NCI-H345 treated with DMSO at 0.1 percent for 48 hours (cell line): ENCODE measurements around the gene DPYSL5.

Experiments used
- DNase-seq: peaks from one replicate; lab custom pipeline; 2025; ENCODE audit not compliant: unreplicated experiment; lab: John Stamatoyannopoulos, UW

Gene DPYSL5

DNA sequence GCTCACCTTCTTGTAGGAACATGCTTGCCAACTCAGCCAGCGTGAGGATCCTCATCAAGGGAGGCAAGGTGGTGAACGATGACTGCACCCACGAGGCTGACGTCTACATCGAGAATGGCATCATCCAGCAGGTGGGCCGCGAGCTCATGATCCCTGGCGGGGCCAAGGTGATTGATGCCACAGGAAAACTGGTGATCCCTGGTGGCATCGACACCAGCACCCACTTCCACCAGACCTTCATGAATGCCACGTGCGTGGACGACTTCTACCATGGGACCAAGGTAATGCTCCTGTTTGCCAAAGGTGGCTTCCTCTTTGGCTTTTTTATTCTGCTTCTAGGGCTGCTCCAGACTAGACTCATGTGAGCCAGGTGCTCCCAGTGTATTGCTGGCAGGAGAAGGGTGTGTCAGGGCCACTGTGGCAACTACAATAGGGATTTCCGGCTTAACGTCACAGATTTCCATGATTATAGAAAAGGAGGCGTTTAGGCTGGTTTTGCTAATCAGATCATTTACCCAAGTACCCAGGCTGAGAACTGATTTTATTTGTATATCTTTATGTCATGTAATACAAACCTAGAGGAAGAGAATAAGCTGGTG, 50.6 kb downstream of the DPYSL5 start:
- DNase-seq = no peak

DNA sequence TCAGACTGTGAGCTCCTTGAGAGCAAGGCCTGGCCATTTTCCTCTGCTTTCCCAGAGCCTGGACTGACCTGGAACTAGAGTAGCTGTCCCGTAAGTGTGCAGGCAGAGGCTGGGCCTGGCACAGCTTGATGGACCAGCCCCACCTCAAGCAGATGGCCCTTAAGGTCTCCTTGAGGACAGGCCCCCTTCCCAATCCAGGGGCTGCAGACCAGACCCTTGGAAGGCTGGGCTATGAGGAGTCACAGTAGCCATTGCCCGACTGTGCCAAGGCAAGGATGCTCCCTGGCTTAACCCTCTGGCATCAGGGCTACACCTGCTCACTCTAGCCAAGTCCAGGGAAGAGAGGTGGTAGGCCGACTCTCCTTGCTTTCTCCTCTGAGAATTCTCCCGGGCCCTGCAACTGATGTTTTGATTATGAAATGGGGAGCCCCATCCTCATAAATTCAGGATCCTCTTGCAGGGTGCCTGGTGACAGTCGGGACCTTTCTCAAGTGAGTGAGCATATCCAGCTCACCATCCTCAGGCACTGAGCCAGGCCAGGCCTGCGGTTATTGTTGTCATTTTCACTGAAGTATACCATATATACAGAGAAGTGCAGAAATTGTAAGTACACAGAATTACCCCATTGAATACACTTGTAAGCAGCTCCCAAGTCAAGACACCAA, 51.7 kb downstream of the DPYSL5 start:
- DNase-seq = no peak

DNA sequence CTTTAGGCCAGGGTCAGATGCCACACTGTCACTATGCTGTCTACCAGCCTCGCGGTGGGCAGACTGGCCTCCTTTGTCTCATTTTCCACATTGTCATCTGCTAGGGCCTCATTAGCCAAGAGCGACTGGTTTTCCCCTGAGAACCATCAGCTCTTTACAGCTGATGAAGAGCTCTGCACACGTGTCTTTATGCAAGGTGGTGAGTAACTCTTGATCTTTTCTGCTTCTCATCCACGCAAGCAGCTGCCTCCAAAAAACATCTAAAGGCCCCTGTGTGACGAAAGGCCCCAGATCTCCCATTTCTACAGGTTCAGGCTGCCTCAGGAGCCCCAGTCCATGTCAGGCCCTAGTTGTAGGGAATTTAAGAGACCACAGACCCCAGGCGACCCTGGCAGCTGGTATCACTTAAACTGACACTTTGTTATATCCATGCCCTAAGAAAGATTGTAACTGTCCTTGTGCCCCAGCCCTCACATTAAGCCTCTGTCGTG, 52.9 kb downstream of the DPYSL5 start:
- DNase-seq = peak; percentile 38

DNA sequence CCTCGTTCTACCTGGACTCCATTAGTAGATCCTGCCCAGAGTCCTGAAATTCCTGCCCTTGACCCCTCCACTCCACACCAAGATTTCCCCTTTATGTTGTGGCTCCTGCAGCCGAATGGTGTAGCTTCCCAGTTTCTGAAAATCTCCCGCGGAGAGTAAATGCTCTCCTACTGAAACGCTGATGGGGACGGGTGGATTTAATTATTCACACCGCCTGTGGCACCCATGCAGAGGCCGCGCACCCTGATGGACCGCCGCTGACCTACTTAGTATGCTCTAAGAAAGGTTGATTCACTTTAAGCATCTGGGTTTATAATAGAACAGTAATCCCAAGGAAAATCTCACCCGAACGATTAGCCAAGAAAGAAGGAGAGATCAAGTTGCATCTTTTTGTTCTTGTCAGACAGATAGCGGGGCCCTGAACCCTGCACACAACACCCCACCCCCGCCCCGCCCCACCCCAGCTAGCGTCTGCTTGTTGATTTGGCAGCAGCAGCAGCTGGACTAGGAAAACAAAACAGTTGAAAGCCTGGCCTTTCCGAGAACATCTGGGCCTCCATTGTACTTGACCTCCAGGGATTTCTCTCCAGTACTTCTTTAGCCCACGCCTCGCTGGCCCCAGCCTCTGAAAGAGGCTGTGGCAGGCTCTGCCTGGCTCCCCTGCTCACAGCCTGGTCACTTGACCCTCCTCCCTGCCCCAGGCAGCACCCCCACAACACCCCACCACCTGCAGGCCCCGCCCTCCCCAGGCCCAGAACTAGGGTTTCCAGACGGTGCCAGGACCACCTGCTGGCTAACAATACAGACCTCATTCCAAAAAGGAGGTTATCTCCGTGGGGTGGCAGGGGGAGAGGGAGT, 53.6 kb downstream of the DPYSL5 start:
- peak; percentile 74 for DNase-seq

DNA sequence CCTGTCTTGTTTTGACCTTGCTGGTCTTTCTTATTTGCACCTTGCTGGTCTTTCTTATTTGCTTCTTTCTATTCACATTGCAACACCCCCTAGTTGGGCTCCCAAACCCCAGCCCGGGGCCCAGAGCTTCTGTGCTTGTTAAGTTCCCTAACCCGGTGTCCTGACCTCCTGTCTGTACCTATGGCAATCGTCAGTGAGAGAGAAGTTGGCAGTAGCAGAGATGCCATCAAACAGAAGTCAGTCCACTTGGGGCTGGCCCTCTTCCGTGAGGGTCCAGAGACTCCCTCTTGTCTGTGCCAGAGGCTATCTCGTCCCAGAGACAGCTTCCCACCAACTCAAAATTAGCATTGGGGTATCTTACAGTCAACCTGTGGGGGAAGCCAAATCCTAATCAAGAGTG, 55.7 kb downstream of the DPYSL5 start:
- no peak for DNase-seq

DNA sequence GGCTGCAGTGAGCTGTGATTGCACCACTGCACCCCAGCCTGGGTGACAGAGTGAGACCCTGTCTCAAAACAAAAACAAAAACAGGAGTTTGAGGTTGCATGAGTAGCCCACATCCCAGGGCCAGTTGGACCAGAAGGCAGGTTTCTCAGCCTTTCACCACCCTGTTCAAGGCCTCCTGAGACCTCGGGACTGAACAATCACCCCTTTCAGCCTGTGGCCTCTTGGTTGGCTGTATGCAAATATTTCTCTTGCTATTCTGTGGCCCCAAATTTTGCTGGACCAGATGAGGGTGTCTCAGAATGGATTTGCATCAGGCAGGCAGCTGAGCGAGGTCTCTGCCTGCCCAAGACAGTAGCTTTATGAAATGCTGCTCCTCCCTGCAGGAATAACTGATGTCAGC, 56.9 kb downstream of the DPYSL5 start:
- no peak for DNase-seq

DNA sequence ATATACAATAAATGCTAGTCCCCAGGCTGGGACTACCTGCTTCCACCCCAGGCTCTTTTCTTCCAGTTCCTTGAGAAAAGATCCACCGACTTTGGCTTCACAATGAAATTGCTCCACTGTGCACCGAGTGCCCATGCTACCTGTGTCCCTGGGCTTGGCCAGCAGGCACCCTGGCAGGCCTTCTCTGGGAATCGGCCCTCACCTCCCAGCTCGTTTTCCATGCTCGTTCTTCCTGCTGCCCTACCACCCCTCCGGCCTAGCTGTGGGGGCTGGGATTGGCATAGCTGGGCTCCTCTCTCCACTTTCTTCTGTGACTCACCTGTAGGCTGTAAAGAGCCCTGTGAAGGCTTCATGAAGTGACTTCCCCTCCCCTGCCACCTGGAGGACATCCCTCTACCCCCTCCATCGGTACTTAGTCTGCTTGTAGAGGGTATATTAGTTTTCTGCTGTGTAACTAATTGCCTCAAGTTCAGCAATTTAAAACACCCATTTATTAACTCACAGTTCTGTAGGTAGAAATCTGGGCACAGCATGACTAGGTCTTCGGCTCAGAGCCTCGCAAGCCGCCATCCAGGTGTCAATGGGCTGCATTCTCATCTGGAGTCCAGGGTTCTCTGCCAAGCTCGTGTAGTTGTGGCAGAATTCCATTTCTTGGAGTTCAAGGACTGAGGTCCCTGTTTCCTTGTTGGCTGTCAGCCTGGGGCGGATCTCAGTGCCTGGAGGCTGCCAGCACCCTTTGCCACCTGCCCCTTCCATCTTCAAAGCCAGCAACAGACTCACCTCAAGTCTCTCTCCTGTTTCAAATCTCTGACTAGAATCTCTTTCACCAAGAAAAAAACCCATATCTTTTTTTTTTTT, 57.6 kb downstream of the DPYSL5 start:
- no peak for DNase-seq

DNA sequence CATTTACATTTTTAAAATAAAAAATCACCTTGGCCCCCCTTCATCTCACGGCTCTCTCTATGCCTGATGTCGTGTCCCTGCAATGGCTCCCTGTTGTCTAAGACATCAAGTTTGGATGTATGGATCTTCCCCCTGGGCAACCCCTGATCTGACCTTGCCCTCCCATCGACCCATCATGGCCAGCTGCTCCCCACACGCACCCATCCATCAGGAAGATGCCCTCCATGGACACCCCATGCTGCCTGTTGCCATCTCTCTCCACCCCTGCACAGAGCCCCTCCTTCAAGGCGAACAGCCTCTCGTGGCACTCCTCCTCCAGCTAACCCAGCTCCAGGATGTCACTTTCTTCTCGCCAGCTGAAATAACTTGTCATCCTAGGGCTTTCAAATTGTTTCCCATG, 59.5 kb downstream of the DPYSL5 start:
- no peak for DNase-seq

DNA sequence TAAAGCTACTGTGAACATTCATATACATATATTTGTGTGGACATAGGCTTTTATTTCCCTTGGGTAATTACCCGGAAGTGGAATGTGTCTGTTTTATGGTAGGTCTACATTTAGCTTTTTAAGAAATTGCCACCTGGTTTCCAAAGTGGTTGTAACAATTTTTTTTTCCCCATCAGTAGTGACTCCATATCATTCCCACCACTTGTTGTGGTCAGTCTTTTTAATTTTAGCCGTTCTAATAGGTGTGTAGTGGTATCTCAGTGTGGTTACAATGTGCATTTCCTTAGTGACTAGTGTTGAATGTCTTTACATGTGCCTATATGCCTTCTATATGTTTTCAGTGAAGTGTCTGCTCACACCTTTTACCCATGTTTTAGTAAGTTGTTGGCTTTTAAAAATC, 62.2 kb downstream of the DPYSL5 start:
- no peak for DNase-seq

DNA sequence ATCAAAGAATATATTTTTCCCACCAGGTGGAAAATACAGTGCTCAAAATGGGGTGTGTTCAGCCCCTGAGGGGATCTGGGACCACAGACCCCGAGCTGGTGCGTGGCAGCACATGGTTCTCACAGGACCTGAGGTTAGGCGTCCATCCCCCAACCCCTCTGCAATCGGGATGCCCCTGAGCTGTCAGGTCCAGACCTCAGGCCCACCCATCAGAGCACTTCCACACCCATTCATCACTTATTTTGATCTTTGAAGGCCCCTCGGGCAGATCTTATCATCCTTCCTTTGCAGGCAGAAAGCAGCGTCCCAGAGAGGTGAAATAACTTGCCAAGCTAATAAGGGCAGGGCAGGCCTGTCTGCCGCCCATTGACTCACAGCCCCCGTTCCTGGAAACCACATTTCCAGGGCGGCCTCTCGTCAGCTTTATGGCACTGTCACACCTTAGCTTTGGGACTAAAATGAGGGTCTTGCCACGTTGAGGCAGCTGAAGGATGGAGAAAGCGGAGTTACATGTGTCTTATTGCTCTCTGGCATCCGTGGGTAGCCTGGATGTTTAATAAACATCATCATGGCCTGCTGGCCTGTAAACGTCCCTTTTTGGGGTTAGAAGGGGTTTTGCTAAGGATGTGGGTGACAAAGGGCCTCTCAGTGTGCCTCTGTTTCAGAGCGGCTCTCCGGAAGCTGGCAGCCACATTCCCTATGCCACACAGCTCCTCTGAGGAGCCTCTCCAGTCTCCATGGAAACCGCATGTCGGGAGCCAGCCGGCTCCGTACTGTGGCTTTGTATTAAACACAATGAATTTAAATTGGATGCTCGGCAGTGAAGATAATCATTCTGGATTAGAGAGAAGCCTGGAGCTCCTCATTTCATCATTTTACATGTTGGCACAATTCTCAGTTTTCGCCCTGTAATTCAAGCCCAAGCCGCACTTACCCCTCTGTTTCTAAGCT, 64.3 kb downstream of the DPYSL5 start:
- DNase-seq = peak; percentile 93

DNA sequence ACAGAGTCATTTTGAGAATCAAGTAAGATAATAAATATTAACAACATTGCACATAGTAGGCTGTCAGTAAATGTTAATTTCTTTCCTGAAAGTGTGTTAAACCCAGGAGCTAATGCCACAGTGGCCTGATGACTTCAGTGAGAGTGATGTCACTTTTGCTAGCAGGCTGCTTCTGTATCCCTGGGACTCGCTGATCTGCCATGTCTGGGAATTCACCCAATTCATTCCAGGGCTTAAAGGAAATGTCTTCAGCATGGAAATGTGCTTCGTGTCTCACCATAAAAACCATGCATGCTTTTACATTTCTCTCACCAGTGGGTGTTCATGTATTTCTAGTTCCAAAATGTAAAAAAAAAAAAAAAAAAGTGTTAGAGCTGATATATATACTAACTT, 65.7 kb downstream of the DPYSL5 start:
- DNase-seq = no peak

DNA sequence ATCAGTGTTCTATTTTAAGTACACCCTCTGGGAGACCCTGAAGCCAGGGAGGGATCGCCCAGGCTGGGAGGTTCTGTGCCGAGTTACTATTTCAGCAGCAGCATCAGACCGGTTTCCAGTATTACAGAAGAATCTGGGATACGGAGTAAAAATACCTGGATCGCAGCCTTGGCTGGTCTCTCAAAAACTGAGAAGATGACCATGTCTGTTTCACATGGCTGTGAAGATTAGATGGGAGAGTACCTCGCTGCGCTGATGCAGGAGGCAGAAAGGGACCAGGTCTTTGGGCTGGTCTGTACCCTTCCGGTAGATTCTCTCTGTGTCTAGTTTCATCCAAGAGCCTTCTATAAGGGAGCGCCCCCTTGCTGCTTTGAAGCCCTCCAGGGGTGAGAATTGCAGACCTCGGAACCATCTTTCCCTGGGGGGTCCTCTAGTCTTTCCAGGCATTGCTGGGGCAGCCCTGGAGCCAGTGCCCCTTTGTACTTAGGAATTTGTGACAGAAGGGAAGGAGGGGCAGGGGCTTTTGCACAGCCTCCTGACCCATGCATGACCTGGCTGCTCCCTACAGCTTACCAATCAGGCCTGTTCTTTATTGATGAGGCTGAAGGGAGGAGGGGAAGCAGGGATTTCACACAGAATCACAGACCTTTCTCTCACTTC, 66.2 kb downstream of the DPYSL5 start:
- DNase-seq = no peak

DNA sequence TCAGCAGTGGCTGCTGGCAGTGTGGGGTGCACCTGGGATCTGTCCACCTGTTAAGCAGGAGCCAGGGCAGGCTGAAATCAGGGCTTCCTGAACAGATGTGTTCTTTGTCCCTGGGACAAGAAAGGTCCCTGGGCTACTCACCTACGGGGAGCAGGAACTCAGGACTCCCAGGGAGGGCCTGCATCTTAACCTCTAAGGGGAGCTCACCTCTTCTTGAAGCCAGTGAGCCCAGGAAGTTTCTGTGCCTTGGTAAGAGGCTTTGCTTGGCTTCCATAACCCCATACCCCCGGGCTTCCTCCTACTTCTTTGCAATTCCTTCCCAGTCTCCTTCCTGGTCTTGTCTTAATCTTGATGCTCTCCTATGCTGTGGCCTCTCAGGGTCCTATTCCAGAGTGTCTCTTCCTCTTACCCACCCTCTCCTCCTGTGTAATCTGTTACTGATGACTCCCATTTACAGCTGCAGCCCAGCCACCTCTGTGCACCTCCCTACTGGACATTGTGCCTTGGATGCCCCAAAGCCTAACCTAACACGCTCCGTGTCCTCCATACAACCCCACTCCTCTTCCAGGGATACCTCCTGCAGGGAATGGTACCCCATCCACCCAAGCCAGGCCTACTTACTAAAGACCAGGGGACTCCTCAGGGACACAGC, 66.9 kb downstream of the DPYSL5 start:
- DNase-seq = no peak

DNA sequence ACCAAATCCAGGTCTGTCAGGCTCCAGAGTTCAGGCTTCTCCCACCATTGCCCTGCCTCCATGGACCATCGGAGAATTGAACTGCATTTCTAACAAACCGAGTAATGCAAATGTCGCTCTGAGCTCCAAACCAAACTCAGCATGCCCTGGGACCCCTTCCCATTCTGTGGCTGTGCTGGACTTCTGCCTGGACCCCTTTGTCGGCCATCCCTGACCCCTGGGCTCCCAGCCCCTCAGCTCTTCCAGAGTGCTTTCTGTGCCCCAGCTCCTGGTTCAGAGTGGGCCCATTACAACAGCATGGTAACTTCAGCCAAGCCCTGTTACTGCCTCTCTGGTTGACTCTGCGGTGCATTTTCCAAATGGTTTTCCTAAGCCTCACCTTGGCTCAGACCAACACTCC, 67.4 kb downstream of the DPYSL5 start:
- DNase-seq = no peak

DNA sequence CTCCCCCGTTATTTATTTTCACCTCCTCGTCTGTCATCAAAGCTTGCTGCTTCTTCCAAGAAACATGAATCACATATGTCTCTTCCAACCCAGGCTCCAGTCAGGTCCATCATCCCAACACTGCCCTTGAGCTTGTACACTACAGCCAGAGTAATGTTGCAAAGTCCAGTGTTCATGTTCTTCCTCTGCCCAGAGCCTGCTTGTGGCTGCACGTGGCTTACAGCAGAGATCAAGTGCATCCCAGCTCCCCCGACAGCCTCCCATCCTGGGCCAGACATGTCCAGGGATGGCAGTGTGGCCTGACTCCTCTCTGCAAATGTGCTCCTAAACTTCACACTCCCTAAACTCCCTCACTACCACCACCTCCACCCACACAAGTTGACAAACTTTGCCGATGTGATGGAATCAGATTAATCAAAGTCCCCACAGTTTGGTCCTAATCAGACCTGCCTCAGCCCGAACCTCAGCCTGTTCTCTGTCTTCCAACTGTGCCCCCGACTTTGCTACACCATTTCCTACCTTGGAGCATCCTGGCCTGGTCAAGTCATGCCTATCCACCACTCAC, 68.3 kb downstream of the DPYSL5 start:
- no peak for DNase-seq

DNA sequence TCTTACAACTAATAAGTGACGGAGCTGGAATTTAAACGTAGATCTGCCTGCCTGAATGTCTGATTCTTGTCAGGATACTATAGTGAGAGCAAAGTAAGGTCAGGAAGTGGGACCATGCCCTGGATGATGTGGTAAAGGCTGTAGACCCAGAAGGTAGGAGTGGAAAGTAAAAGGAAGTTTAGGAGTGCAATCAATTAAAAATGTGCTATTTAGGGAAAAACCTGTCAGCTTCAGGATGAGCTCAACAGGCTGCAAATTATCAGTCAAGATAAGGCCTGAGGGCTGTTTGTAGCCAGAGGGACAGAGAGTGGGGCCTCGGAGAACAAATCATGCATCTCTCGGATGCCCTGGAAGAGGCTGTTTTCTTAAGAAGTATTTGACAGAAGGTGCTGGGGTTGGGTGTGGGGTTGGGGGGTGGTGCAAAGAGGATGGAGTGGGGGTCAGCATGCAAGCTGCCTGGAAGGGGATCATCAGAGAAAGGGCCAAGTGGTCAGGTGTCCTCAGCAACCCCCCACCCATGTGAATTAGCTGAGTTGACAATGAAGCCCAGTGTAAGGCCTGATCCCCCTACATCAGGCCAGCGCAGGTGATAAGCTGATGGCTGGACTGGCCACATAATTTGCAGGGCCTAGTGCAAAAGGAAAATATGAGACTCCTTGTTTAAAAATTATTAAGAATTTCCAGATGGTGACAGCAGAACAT, 69.4 kb downstream of the DPYSL5 start:
- no peak for DNase-seq

DNA sequence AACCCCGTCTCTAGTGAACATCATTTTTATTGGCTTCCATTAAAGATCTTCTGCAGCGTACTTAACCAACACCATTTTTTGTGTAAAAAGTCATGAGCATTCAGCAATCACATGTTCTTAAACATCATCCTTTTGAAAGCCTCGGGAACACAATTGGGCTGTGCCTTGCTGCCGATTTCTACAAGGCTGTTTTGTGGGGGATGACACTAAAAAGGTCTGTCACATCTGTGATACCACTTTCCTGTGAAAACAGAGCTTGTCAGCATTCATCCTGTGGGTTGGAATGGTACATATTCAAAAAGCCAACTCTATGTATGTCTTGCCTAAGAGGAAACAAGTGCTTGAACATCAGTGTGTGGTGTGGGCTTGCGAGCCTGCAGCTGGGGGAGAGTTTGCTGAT, 73.4 kb downstream of the DPYSL5 start:
- no peak for DNase-seq
